GM21528 (cell line): Measurements from ENCODE around the gene HCN3.
A peak's percentile ranks its signal among the peaks of the same experiment; 100 is the strongest.
"Not testable (repeated sequence)": the region's sequence is repeated elsewhere in the genome, so short reads cannot be mapped to it uniquely, and the experiment has no call there.

ENCODE experiments used
- ATAC-seq: cut with Tn5 transposase; IDR thresholded peaks from one replicate; pipeline ENCODE4 v1.9.1; 2021; ENCODE audit warnings: mild to moderate bottlenecking, moderate library complexity; ENCODE audit not compliant: unreplicated experiment, low FRiP score

The HCN3 gene

GRCh38 chr1:155277070-155277901, at the start of gene HCN3:
Gene HCN3 (plus strand): TSS chr1:155277463. CDS start chr1:155277591, 128 bp downstream.
- peak; percentile 59 for ATAC-seq

DNA sequence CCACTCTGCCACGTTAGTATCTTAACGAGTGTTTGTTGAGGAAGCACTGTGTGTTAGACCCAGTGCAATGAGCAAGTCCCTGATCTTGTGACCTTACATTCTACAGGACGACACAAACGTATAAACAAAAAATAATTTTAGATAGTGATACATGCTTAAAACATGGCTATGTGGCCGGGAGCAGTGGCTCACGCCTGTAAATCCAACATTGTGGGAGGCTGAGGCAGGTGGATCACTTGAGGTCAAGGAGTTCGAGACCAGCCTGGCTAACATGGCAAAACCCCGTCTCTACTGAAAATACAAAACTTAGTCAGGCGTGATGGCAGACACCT, 49.2 kb upstream of the HCN3 start:
- ATAC-seq, result no peak

DNA sequence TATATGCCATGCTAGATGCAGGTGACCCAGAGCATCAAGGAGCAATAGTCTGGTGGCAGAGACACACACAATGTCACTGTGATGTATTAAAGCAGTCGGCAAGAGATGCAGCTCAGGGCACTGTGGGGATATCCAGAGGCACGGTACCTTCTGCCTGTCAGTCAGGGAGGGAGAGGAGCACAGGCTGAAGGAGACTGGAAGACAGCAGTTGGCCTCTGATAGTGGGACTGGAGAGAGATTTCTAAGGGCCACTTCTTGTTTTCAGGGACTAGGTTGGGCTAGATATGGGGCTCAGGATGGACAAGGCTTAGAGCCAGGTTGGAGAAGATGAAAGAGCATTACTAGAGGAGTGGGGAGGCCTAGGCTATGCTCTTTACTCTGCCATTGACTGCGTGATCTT, 46.0 kb upstream of the HCN3 start:
- ATAC-seq, result not testable (repeated sequence)

GRCh38 chr1:155232001-155232978, 45.0 kb upstream of the HCN3 start:
- not testable (repeated sequence) for ATAC-seq

- not testable (repeated sequence) for ATAC-seq
Measured at GRCh38 chr1:155233502-155233901, 43.8 kb upstream of the HCN3 start.

- ATAC-seq, result not testable (repeated sequence)
Measured at GRCh38 chr1:155235375-155235774, 41.9 kb upstream of the HCN3 start.

GRCh38 chr1:155236451-155236850, 40.8 kb upstream of the HCN3 start:
- ATAC-seq, result no peak

DNA sequence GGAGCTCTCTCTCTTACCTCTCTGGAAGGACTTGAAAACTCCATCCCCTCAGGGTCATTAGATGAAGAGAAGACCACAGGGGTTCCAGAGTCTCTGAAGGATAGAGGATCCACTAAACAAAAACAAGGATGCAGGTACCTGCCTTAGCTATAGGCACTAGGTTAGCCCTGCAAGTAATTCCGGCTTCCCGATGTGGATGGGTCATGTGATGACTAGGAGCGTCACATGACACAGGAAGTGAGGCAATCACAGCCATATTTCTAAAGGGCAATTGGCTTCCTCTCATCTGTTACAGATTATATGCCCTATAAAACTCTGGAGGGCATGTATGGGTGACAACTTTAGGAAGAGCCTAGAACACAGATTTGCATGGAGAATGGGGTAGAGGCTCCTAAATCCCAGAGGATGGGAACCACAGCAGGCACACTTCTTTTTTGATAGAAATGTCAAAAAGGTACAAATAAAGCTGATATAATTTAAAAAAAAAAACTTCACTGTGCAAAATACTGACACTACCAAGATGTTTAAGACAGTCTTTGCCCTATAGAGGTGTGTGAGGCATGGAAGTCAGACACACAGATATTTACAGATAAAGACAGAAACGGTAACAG, 36.1 kb upstream of the HCN3 start:
- ATAC-seq, result no peak

DNA sequence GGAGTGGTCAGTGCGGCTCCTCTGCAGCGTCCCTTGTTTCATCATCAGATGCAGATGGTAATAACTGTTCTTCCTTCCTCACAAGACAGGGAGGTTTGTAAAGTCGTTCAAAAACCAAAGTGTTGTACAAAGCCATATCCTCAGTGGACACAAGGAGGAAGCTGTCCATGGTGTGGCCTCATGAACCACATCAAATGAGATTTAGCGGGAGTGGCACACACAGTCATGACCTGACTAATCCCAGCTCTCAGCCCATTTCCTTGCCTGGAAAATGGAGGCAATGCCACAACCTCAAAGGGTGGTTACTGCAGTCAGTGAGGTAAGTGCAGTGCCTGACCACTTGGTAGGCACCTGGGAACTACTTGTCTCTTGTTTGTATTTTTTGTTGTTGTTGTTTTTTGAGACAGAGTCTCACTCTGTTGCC, 35.4 kb upstream of the HCN3 start:
- ATAC-seq, result no peak

GRCh38 chr1:155242805-155243358, 34.4 kb upstream of the HCN3 start:
- ATAC-seq, result no peak

DNA sequence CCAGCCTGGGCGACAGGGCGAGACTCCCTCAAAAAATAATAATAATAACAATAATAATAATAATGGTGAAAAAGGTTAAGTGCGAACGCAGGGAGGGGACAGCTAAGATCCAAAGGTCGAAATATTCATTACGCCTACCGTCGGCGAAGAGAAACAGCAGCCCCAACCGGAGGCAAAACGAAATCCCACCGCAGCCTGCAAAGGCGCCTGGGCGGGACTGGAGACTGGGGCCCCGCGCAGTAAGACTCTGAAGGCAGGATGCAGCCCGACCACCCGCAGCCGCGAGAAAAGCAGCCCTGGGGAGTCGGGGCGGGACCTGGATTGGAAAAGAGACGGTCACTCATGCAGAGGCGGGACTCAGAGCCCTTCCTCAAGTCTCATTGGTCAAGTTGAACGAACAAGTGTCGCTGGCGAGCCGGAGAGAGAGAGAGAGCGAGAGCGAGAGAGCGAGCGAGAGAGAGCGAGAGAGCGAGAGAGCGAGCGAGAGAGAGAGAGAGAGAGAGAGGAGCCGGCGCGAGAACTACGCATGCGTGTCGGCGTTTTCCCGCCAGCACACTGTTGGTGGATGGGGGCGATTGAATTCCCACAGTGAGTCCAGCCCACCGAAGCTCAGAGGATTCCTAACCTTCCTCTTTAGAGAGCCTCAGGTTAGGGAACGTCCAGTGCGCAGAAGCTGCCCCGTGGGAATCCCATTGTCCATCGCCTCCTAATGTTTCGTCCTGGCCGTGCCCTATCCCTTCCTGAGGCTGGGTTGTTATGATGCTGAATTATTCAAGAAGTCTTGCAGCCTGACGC, 32.7 kb upstream of the HCN3 start:
- ATAC-seq, result peak; percentile 80

DNA sequence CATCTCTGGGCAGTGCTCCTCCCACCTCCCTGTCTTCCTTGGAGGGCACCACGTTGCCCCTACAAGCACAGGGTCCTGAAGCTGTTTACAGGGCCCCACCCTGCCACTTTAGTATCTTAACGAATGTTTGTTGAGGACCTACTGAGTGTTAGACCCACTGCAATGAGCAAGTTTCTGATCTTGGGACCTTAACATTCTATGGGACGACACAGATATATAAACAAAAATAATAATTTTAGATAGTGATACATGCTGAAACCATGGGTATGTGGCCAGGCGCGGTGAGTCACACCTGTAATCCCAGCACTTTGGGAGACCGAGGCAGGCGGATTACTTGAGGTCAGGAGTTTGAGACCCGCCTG, 32.1 kb upstream of the HCN3 start:
- ATAC-seq, result no peak

DNA sequence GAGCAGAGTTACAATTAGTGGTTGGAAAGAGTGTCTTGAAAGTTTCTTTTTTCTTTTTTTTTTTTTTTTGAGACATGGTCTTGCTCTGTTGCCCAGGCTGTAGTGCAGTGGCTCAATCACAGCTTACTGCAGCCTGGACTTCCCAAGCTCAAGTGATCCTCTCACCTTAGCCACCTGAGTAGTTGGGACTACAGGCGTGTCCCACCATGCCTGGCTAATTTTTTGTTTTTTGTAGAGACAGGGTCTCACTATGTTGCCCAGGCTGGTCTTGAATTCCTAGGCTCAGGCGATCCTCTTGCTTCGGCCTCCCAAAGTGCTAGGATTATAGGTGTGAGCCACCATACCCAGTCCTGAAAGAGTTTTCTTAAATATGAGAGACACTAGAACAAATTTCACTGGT, 30.5 kb upstream of the HCN3 start:
- not testable (repeated sequence) for ATAC-seq

- ATAC-seq, result no peak
Measured at GRCh38 chr1:155247667-155248553, 29.4 kb upstream of the HCN3 start.

- ATAC-seq, result peak; percentile 4
Measured at GRCh38 chr1:155250246-155250632, 27.0 kb upstream of the HCN3 start.

- peak; percentile 80 for ATAC-seq
Measured at GRCh38 chr1:155250633-155251449, 26.4 kb upstream of the HCN3 start.

- ATAC-seq, result no peak
Measured at GRCh38 chr1:155251566-155251965, 25.7 kb upstream of the HCN3 start.

- no peak for ATAC-seq
Measured at GRCh38 chr1:155253208-155253607, 24.1 kb upstream of the HCN3 start.
